A549 (cell line): ENCODE results near the gene PRR19. TPM values are rescaled to one million over a fixed set of nuclear protein-coding genes. Genes with fewer than 3 reads are reported as not detected.

Experiments used
- ATAC-seq, 2 experiments: fragments of 200-7000 bp in 1 of 2; fragments of >200 bp in 1 of 2; cut with Nextera tagmentation in 1 of 2; cut with Tn5 transposase in 1 of 2; 3 replicates each; pipeline versions ENCODE4 v1.8.0 to v1.9.1; 2018 to 2020; ENCODE audit warnings: mild to moderate bottlenecking in 1 of 2, moderate library complexity in 1 of 2
- CTCF ChIA-PET: fragments of 300-600 bp; sonication (Branson Sonifier 250); formaldehyde crosslinking; extraction: SDS; loops from one replicate; lab custom pipeline; 2021; ENCODE audit warnings: antibody characterized with exemption, inconsistent platforms; lab: Yijun Ruan, JAX
- POLR2A ChIA-PET: fragments of 350-600 bp; formaldehyde crosslinking; extraction: SDS; loops from one replicate; lab custom pipeline; 2021; ENCODE audit warnings: antibody characterized with exemption, inconsistent platforms; lab: Yijun Ruan, JAX
- DNase-seq, 2 experiments: peaks; one replicate each; pipeline versions ENCODE4 v3.0.0 to v3.0.0-alpha.2; 2011 to 2016; ENCODE audit warnings: low read depth in 1 of 2, low spot score in 1 of 2
- FAIRE-seq: peaks from 2 replicates; lab custom pipeline; 2011; peaks lifted over from hg19 to GRCh38; lab: Jason Lieb, UNC
- H3K27ac ChIP-seq, 2 experiments: fragments of >200 bp; sonication (Bioruptor Twin); formaldehyde crosslinking; 3 replicates each; pipeline ENCODE4 v1.5.1; 2016 to 2017
- H3K4me1 ChIP-seq: fragments of >200 bp; sonication (Bioruptor Twin); formaldehyde crosslinking; 3 replicates; pipeline ENCODE4 v1.6.1; 2016
- H3K4me2 ChIP-seq: fragments of >200 bp; sonication (Bioruptor Twin); formaldehyde crosslinking; 3 replicates; pipeline ENCODE4 v1.6.1; 2016
- H3K4me3 ChIP-seq: fragments of >200 bp; sonication (Bioruptor Twin); formaldehyde crosslinking; 3 replicates; pipeline ENCODE4 v1.5.1; 2016
- H3K9me3 ChIP-seq: fragments of >200 bp; sonication (Bioruptor Twin); formaldehyde crosslinking; 3 replicates; pipeline ENCODE4 v1.6.1; 2016
- BHLHE40 ChIP-seq: IDR thresholded peaks from 2 replicates; pipeline ENCODE4 v1.6.1; 2012; ENCODE audit warnings: low read depth, low read length, inconsistent platforms
- CHD4 ChIP-seq: fragments of 200-600 bp; sonication (generic); IDR thresholded peaks from 2 replicates; pipeline ENCODE4 v1.6.1; 2016; ENCODE audit warnings: antibody characterized with exemption, mild to moderate bottlenecking, borderline replicate concordance
- EHF ChIP-seq: fragments of 250-450 bp; sonication (Bioruptor Pico); IDR thresholded peaks from 2 replicates; pipeline ENCODE4 v1.5.0; 2020; ENCODE audit warnings: mild to moderate bottlenecking
- HOXB5 ChIP-seq: fragments of 250-450 bp; sonication (Bioruptor Pico); IDR thresholded peaks from 2 replicates; pipeline ENCODE4 v1.5.0; 2020; ENCODE audit warnings: mild to moderate bottlenecking, moderate library complexity
- KDM1A ChIP-seq: fragments of 200-600 bp; sonication (generic); IDR thresholded peaks from 2 replicates; pipeline ENCODE4 v1.6.1; 2016; ENCODE audit warnings: low read depth, mild to moderate bottlenecking
- MYC ChIP-seq: IDR thresholded peaks from 2 replicates; pipeline ENCODE4 v1.6.1; 2012; ENCODE audit warnings: mild to moderate bottlenecking, inconsistent platforms, low read length, improper control_type of control experiment, borderline replicate concordance
- NR3C1 ChIP-seq: fragments of >200 bp; sonication (Bioruptor Twin); formaldehyde crosslinking; IDR thresholded peaks from 3 replicates; pipeline ENCODE4 v1.6.1; 2017
- POLR2AphosphoS2 ChIP-seq: conservative IDR thresholded peaks from 2 replicates; pipeline ENCODE4 v1.6.1; 2012; ENCODE audit warnings: low read length, improper control_type of control experiment, inconsistent platforms
- RARB ChIP-seq: fragments of 250-450 bp; sonication (Bioruptor Pico); IDR thresholded peaks from 2 replicates; pipeline ENCODE4 v1.8.0; 2021; ENCODE audit warnings: mild to moderate bottlenecking, moderate library complexity
- RFX5 ChIP-seq: fragments of 450-650 bp; IDR thresholded peaks from 2 replicates; pipeline ENCODE4 v1.7.1; 2014; ENCODE audit warnings: antibody characterized with exemption, mild to moderate bottlenecking, moderate library complexity
- ZC3H11A ChIP-seq: fragments of 450-650 bp; IDR thresholded peaks from 2 replicates; pipeline ENCODE4 v1.6.1; 2014; ENCODE audit warnings: antibody characterized with exemption, mild to moderate bottlenecking
- ZNF302 ChIP-seq: fragments of 250-450 bp; sonication (Bioruptor Pico); IDR thresholded peaks from 2 replicates; pipeline ENCODE4 v1.9.0; 2021; ENCODE audit warnings: inconsistent platforms, mild to moderate bottlenecking, moderate library complexity
- whole genome bisulfite sequencing: methylation state at CpG from one replicate; pipeline ENCODE4 v1.1.6; 2017; ENCODE audit errors: missing lambda C conversion rate; 5-methylcytosine and 5-hydroxymethylcytosine counted together
- polyA plus RNA-seq, 4 experiments: library from polyadenylated mRNA; depleted of rRNA in 3 of 4; stranded (reverse); fragments of >200 nt; fragmentation: RNase III in 1 of 4; extraction: RNeasy Plus Mini Kit Qiagen cat#74134 plus additional on column Dnase treatment in 1 of 4; gene quantifications; 2 replicates in 3 of 4; 3 replicates in 1 of 4; pipeline ENCODE4 v1.2.3, GENCODE V29; 2011 to 2017
- TF ChIP-seq, protein P1 (sequence below): fragments of 200-600 bp; sonication (generic); IDR thresholded peaks from 2 replicates; pipeline ENCODE4 v1.6.1; 2016; ENCODE audit warnings: antibody characterized with exemption, mild to moderate bottlenecking, moderate library complexity
- TF ChIP-seq, protein P2 (sequence below): IDR thresholded peaks from 2 replicates; pipeline ENCODE4 v1.6.1; 2012; ENCODE audit warnings: low read depth, borderline replicate concordance
- TF ChIP-seq, protein P3 (sequence below): IDR thresholded peaks from 2 replicates; pipeline ENCODE4 v1.6.1; 2012
- TF ChIP-seq, protein P4 (sequence below): fragments of 450-650 bp; IDR thresholded peaks from 2 replicates; pipeline ENCODE4 v1.6.1; 2014; ENCODE audit warnings: antibody characterized with exemption
- TF ChIP-seq, protein P5 (sequence below): fragments of 250-450 bp; sonication (Bioruptor Pico); IDR thresholded peaks from 2 replicates; pipeline ENCODE4 v1.5.0; 2021; ENCODE audit warnings: mild to moderate bottlenecking, moderate library complexity, borderline replicate concordance
- TF ChIP-seq, protein P6 (sequence below): fragments of 250-450 bp; sonication (Bioruptor Pico); IDR thresholded peaks from 2 replicates; pipeline ENCODE4 v1.5.0; 2020; ENCODE audit warnings: low read depth, mild to moderate bottlenecking, moderate library complexity

Gene PRR19
- polyA plus RNA-seq, 2 of the 4 experiments (the other 2 are of a cell fraction), result 1.1 to 4.5 TPM

DNA sequence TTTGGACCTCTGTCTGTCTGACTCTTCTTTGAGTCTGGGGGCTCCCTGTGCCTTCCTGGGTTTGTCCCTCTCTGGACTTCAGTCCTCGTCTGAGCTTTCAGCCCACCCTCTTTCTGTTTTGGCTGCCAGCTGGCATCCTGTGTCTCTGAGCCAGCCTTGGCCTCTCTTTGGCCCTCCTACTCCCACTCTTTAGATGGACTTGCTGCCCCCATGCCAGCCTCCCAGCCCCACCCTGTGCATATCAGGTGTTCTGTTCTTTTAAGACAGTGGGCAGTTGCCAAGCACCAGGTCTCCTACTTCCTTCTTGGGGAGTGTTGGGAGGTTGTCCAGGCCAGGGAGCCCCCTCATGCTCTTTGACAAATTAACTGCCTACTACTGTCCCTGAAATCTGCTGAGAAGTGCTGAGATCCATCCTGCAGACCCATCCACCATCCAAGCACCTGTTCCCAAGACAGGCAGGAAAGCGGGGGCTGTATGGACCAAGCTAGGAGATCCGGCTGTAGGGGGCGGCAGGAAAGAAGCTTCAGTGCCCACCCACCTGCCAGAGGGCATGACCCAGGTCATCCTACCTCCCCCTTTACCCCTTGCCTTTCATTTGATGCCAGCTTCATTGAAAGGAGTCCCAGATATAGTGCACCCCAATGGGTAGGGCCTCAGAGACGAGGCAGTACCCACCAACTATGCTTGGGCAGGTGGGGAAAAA, 23.3 kb upstream of the PRR19 start (continued):
- TF ChIP-seq, protein P1, sequence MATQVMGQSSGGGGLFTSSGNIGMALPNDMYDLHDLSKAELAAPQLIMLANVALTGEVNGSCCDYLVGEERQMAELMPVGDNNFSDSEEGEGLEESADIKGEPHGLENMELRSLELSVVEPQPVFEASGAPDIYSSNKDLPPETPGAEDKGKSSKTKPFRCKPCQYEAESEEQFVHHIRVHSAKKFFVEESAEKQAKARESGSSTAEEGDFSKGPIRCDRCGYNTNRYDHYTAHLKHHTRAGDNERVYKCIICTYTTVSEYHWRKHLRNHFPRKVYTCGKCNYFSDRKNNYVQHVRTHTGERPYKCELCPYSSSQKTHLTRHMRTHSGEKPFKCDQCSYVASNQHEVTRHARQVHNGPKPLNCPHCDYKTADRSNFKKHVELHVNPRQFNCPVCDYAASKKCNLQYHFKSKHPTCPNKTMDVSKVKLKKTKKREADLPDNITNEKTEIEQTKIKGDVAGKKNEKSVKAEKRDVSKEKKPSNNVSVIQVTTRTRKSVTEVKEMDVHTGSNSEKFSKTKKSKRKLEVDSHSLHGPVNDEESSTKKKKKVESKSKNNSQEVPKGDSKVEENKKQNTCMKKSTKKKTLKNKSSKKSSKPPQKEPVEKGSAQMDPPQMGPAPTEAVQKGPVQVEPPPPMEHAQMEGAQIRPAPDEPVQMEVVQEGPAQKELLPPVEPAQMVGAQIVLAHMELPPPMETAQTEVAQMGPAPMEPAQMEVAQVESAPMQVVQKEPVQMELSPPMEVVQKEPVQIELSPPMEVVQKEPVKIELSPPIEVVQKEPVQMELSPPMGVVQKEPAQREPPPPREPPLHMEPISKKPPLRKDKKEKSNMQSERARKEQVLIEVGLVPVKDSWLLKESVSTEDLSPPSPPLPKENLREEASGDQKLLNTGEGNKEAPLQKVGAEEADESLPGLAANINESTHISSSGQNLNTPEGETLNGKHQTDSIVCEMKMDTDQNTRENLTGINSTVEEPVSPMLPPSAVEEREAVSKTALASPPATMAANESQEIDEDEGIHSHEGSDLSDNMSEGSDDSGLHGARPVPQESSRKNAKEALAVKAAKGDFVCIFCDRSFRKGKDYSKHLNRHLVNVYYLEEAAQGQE, result no peak
- no peak for TF ChIP-seq RARB (CRISPR knock-in tag)

DNA sequence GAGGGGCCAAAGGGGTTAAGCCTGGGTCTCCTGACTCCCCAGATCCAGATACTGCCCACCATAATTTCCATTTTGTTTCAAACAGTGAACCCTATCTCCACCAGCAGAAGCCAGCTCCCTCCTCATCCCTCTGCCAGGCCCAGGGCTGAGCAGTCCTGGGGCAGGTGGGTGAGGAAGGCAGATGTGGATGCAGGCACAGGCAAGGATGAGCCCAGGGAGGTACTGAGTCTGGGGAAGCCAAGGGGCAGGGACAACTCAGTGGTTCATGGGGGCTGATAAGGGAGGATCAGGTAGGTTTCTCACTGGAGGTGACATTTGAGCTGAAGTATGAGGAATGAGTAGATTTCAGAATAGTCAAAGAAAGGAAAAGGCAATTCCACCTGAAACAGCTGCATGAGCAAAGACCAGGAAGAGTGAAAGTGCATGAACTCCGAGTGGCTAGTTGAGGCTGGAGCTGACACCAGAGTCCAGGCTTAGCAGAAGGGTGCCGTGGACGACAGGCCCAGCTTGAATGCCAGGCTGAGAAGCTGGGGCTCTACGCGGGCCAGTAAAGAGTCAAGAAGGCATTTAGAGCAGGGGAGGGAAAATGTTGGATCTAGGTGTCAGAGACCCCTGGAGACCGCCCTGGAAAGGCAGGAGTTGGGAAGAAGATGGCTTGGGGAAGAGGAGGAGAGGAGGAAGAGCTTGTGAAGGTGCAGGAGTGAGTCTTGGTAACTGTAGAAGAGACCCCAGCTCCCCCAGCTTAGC, 22.6 kb upstream of the PRR19 start:
- ATAC-seq (peak in 1 of 2 experiments; percentile 4; a peak in 3 of 6 replicates), DNase-seq (no peak), FAIRE-seq (peak; percentile 74)
- H3K4me3 ChIP-seq, result peak overlapping the region; percentile 77
- CTCF ChIA-PET, result interaction anchor here (0.6 to 14.6 kb wide), 37 partner anchors 8 to 1543 kb away, joined by 3 to 373 read pairs (median 4); partner anchors contain the start of genes CIC, ERF, GSK3A and PAFAH1B3
- 18% methylated on average over 6 of the region's 6 CpGs for WGBS
- POLR2A ChIA-PET, result interaction anchor here (0.6 to 5.6 kb wide), 7 partner anchors 9 to 166 kb away, joined by 3 to 56 read pairs (median 8); partner anchors contain the start of genes CIC, ERF and GSK3A
- no peak for TF ChIP-seq KDM1A
- no peak for TF ChIP-seq ZNF302 (CRISPR knock-in tag)
- no peak for TF ChIP-seq HOXB5 (CRISPR knock-in tag)
- TF ChIP-seq, protein P2, sequence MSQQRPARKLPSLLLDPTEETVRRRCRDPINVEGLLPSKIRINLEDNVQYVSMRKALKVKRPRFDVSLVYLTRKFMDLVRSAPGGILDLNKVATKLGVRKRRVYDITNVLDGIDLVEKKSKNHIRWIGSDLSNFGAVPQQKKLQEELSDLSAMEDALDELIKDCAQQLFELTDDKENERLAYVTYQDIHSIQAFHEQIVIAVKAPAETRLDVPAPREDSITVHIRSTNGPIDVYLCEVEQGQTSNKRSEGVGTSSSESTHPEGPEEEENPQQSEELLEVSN, result no peak
- no peak for TF ChIP-seq ZC3H11A
- TF ChIP-seq, protein P3, sequence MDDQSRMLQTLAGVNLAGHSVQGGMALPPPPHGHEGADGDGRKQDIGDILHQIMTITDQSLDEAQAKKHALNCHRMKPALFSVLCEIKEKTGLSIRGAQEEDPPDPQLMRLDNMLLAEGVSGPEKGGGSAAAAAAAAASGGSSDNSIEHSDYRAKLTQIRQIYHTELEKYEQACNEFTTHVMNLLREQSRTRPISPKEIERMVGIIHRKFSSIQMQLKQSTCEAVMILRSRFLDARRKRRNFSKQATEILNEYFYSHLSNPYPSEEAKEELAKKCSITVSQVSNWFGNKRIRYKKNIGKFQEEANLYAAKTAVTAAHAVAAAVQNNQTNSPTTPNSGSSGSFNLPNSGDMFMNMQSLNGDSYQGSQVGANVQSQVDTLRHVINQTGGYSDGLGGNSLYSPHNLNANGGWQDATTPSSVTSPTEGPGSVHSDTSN, result 0 out of 2 replicates have a peak, but pooled peaks have one; percentile 19
- H3K4me2 ChIP-seq, result peak overlapping the region; percentile 100
- peak overlapping the region; percentile 94 to 98 for H3K27ac ChIP-seq
- peaks cover 48% of the 10 kb centered on the region for H3K4me1 ChIP-seq
- H3K9me3 ChIP-seq, result no peaks in the 10 kb centered on the region

DNA sequence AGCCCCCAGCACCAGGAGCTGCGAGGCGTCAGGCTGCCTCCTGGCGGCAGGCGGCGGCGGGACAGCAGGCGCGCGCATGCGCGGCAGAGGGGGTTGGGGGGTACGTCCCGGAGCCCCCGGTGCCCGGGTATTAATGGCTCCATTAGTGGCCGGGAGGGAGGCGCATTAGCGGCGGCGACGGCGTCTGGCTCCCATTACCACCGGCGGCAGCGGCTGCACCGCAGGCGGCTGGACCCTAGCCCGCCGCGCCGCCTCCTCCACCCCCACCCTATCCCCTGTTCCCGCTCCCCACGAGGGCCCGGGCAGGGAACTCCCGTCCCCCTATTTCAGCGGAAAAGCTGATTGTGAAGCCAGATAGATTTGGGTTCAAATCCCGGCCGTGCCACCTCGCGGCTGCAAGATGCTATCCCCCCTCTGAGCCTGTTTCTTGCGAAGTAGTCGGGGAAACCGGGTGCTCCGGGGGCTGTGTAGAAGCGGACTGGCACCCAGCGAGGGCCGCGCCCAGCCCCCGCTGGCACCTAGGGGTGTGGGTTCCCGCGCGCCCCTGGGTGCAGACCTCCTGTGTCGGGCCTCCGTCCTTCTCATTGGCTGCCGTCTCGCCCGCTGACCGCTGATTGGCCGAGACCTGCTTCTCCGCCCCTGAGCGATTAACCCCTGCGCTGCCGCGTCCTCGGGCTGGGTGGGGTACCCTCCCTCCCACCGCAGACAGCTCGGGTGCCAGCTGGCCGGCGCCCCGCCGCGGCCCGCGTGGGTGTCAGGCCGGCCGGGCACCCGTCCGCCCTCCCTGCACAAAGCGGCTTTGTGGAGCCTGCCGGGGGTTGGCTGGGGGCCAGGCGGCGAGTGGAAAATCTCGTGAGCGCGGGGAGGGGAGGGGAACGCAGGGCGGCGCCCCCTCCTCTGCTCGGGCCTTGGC, 21.8 kb upstream of the PRR19 start:
- peak; percentile 96 to 100 for DNase-seq
- ATAC-seq, result peak; percentile 46 to 84
- H3K4me2 ChIP-seq, result peak overlapping the region; percentile 100
- H3K27ac ChIP-seq, result peak overlapping the region; percentile 94 to 98
- peak overlapping the region; percentile 77 for H3K4me3 ChIP-seq
- ChIA-PET CTCF (interaction anchor here (0.6 to 14.6 kb wide), 35 partner anchors 8 to 1544 kb away, joined by 3 to 373 read pairs (median 4); partner anchors contain the start of genes CIC, ERF, GSK3A and PAFAH1B3), POLR2A (interaction anchor here (0.6 to 5.6 kb wide), 6 partner anchors 10 to 166 kb away, joined by 3 to 56 read pairs (median 10); partner anchors contain the start of genes CIC, ERF and GSK3A)
- no peaks in the 10 kb centered on the region for H3K9me3 ChIP-seq
- peak; percentile 98 for FAIRE-seq
- 1% methylated on average over 71 of the region's 89 CpGs for WGBS
- H3K4me1 ChIP-seq, result peaks cover 55% of the 10 kb centered on the region
- TF ChIP-seq BHLHE40 (no peak), HOXB5 (CRISPR knock-in tag) (peak; percentile 53; the same call in 1 of the 2 replicates), POLR2AphosphoS2 (no peak), NR3C1 (no peak), RFX5 (peak; percentile 86), EHF (CRISPR knock-in tag) (no peak), MYC (peak; percentile 38; the same call in 1 of the 2 replicates), RARB (CRISPR knock-in tag) (peak; percentile 81), CHD4 (no peak)
- TF ChIP-seq, protein P4, sequence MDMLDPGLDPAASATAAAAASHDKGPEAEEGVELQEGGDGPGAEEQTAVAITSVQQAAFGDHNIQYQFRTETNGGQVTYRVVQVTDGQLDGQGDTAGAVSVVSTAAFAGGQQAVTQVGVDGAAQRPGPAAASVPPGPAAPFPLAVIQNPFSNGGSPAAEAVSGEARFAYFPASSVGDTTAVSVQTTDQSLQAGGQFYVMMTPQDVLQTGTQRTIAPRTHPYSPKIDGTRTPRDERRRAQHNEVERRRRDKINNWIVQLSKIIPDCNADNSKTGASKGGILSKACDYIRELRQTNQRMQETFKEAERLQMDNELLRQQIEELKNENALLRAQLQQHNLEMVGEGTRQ, result no peak; the same call in 1 of the 2 replicates
- TF ChIP-seq, protein P5, sequence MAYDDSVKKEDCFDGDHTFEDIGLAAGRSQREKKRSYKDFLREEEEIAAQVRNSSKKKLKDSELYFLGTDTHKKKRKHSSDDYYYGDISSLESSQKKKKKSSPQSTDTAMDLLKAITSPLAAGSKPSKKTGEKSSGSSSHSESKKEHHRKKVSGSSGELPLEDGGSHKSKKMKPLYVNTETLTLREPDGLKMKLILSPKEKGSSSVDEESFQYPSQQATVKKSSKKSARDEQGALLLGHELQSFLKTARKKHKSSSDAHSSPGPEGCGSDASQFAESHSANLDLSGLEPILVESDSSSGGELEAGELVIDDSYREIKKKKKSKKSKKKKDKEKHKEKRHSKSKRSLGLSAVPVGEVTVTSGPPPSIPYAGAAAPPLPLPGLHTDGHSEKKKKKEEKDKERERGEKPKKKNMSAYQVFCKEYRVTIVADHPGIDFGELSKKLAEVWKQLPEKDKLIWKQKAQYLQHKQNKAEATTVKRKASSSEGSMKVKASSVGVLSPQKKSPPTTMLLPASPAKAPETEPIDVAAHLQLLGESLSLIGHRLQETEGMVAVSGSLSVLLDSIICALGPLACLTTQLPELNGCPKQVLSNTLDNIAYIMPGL (CRISPR knock-in tag), result no peak
- TF ChIP-seq, protein P6, sequence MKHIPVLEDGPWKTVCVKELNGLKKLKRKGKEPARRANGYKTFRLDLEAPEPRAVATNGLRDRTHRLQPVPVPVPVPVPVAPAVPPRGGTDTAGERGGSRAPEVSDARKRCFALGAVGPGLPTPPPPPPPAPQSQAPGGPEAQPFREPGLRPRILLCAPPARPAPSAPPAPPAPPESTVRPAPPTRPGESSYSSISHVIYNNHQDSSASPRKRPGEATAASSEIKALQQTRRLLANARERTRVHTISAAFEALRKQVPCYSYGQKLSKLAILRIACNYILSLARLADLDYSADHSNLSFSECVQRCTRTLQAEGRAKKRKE (CRISPR knock-in tag), result no peak
